ENCODE measurements around the gene OR5AR1.

DNA sequence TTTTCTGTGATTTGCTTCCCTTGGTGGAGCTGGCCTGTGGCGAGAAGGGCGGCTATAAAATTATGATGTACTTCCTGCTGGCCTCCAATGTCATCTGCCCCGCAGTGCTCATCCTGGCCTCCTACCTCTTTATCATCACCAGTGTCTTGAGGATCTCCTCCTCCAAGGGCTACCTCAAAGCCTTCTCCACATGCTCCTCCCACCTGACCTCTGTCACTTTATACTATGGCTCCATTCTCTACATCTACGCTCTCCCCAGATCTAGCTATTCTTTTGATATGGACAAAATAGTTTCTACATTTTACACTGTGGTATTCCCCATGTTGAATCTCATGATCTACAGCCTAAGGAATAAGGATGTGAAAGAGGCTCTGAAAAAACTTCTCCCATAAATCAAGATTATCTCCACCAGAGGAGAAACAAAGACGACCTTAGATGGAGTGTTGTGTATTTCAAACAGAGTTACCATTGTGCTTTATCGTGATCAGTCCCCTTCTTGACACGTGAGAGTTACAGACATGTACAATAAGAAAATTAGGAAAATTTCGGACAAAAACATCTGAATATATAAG is 37.5 kb downstream of the OR5AR1 start:
- TF ChIP-seq REL (CRISPR knock-in tag; conservative IDR thresholded peaks at IDR 0.05) (no peak), RBFOX2 (IDR thresholded peaks at IDR 0.05; ENCODE audit: low read depth, low read length) (no peak), SNAPC4 (CRISPR knock-in tag; IDR thresholded peaks at IDR 0.05) (no peak), ZNF556 (CRISPR knock-in tag; IDR thresholded peaks at IDR 0.05; ENCODE audit: borderline replicate concordance) (no peak), ZFP41 (CRISPR knock-in tag; IDR thresholded peaks at IDR 0.05; ENCODE audit: borderline replicate concordance) (no peak), RAD51 (IDR thresholded peaks at IDR 0.05; ENCODE audit: borderline replicate concordance) (no peak), ATRX (CRISPR knock-in tag; IDR thresholded peaks at IDR 0.05; ENCODE audit: borderline replicate concordance) (no peak), RARG (CRISPR knock-in tag; IDR thresholded peaks at IDR 0.05; ENCODE audit: low read depth) (no peak), YY1 (IDR thresholded peaks at IDR 0.05; ENCODE audit: insufficient read depth, insufficient replicate concordance, low read depth, low read length) (no peak)
- TF ChIP-seq, protein P1, sequence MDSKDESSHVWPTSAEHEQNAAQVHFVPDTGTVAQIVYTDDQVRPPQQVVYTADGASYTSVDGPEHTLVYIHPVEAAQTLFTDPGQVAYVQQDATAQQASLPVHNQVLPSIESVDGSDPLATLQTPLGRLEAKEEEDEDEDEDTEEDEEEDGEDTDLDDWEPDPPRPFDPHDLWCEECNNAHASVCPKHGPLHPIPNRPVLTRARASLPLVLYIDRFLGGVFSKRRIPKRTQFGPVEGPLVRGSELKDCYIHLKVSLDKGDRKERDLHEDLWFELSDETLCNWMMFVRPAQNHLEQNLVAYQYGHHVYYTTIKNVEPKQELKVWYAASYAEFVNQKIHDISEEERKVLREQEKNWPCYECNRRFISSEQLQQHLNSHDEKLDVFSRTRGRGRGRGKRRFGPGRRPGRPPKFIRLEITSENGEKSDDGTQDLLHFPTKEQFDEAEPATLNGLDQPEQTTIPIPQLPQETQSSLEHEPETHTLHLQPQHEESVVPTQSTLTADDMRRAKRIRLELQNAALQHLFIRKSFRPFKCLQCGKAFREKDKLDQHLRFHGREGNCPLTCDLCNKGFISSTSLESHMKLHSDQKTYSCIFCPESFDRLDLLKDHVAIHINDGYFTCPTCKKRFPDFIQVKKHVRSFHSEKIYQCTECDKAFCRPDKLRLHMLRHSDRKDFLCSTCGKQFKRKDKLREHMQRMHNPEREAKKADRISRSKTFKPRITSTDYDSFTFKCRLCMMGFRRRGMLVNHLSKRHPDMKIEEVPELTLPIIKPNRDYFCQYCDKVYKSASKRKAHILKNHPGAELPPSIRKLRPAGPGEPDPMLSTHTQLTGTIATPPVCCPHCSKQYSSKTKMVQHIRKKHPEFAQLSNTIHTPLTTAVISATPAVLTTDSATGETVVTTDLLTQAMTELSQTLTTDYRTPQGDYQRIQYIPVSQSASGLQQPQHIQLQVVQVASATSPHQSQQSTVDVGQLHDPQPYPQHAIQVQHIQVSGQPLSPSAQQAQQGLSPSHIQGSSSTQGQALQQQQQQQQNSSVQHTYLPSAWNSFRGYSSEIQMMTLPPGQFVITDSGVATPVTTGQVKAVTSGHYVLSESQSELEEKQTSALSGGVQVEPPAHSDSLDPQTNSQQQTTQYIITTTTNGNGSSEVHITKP (CRISPR knock-in tag; IDR thresholded peaks at IDR 0.05; ENCODE audit: low read depth), result no peak
- TF ChIP-seq, protein P2, sequence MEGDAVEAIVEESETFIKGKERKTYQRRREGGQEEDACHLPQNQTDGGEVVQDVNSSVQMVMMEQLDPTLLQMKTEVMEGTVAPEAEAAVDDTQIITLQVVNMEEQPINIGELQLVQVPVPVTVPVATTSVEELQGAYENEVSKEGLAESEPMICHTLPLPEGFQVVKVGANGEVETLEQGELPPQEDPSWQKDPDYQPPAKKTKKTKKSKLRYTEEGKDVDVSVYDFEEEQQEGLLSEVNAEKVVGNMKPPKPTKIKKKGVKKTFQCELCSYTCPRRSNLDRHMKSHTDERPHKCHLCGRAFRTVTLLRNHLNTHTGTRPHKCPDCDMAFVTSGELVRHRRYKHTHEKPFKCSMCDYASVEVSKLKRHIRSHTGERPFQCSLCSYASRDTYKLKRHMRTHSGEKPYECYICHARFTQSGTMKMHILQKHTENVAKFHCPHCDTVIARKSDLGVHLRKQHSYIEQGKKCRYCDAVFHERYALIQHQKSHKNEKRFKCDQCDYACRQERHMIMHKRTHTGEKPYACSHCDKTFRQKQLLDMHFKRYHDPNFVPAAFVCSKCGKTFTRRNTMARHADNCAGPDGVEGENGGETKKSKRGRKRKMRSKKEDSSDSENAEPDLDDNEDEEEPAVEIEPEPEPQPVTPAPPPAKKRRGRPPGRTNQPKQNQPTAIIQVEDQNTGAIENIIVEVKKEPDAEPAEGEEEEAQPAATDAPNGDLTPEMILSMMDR (CRISPR knock-in tag; IDR thresholded peaks at IDR 0.05), result no peak
